GM23338 (cell line): ENCODE measurements around the gene PLCL1.

Experiments
- EZH2phosphoT487 ChIP-seq: fragments of 200-600 bp; sonication (generic); IDR thresholded peaks from one replicate; pipeline ENCODE4 v1.8.1; 2018; ENCODE audit warnings: antibody characterized with exemption; ENCODE audit not compliant: unreplicated experiment
- POLR2AphosphoS5 ChIP-seq: IDR thresholded peaks from 2 replicates; pipeline ENCODE4 v1.6.1; 2016; ENCODE audit warnings: antibody characterized with exemption, low read depth
- TF ChIP-seq, protein P1 (sequence below), 2 experiments: fragments of 200-600 bp in 1 of 2; sonication (generic) in 1 of 2; conservative IDR thresholded peaks; 2 replicates each; pipeline versions ENCODE4 v1.5.1 to v1.6.1; 2016 to 2017; ENCODE audit warnings: antibody characterized with exemption in 2 of 2, low read depth in 2 of 2, mild to moderate bottlenecking in 2 of 2, moderate library complexity in 1 of 2

DNA sequence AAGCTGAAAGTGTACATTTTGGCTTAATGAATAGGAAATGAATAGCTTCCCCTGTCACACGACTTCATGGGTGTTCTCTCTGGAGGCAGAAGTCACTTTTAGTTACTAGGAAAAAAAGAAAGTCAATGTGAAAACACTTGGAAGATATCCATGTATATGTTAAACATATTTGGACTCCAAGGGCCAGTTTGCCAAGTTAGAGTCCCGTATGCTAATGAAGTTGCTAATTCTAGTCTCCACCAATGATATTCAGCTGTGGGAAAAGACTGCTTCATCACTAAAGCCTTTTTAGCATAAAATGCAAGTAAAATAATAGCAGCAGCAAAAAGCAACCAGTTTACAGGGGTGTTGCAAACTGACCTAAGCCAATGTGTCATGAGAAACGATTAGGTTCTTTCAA lies 108.7 kb downstream of the PLCL1 start:
- TF ChIP-seq EZH2phosphoT487 (no peak), POLR2AphosphoS5 (no peak)
- TF ChIP-seq, protein P1, sequence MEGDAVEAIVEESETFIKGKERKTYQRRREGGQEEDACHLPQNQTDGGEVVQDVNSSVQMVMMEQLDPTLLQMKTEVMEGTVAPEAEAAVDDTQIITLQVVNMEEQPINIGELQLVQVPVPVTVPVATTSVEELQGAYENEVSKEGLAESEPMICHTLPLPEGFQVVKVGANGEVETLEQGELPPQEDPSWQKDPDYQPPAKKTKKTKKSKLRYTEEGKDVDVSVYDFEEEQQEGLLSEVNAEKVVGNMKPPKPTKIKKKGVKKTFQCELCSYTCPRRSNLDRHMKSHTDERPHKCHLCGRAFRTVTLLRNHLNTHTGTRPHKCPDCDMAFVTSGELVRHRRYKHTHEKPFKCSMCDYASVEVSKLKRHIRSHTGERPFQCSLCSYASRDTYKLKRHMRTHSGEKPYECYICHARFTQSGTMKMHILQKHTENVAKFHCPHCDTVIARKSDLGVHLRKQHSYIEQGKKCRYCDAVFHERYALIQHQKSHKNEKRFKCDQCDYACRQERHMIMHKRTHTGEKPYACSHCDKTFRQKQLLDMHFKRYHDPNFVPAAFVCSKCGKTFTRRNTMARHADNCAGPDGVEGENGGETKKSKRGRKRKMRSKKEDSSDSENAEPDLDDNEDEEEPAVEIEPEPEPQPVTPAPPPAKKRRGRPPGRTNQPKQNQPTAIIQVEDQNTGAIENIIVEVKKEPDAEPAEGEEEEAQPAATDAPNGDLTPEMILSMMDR (conservative IDR thresholded peaks at IDR 0.05; ENCODE audit: low read depth in 2 of 2): no peak
